Tibial nerve (tissue), 4 donors: ENCODE results near the gene RHEX. TPM values are rescaled to one million over a fixed set of nuclear protein-coding genes. Genes with fewer than 3 reads are reported as not detected.
"Not testable (repeated sequence)": the region's sequence is repeated elsewhere in the genome, so short reads cannot be mapped to it uniquely, and the experiment has no call there.

Experiments used
- DNase-seq, 2 donors: peaks; one replicate each; pipeline ENCODE4 v3.0.0-alpha.2; 2019; ENCODE audit warnings: low spot score in 2 of 2
- H3K27ac ChIP-seq, 4 donors: fragments of 200-600 bp; sonication (generic) in 3 of 4; one replicate each; pipeline ENCODE4 v1.5.1; 2017 to 2019; ENCODE audit warnings: mild to moderate bottlenecking in 1 of 4
- H3K27me3 ChIP-seq, 2 donors: fragments of 200-600 bp; sonication (generic) in 1 of 2; one replicate each; pipeline versions ENCODE4 v1.5.1 to v1.6.0; 2017 to 2019
- H3K36me3 ChIP-seq, 3 donors: fragments of 200-600 bp; sonication (generic); one replicate each; pipeline ENCODE4 v1.5.1; 2018 to 2019
- H3K4me1 ChIP-seq, 4 donors: fragments of 200-600 bp; sonication (generic) in 3 of 4; one replicate each; pipeline ENCODE4 v1.5.1; 2017 to 2019
- H3K4me3 ChIP-seq, 4 donors: fragments of 200-600 bp; sonication (generic) in 3 of 4; one replicate each; pipeline ENCODE4 v1.5.1; 2017 to 2019; ENCODE audit warnings: mild to moderate bottlenecking in 1 of 4, moderate library complexity in 1 of 4
- H3K9me3 ChIP-seq, 4 donors: fragments of 200-600 bp; sonication (generic) in 3 of 4; one replicate each; pipeline ENCODE4 v1.5.1; 2017 to 2019
- EP300 ChIP-seq, 2 donors: sonication (generic); formaldehyde crosslinking; IDR thresholded peaks; one replicate each; pipeline ENCODE4 v1.6.1; 2017; ENCODE audit warnings: antibody characterized with exemption in 2 of 2, mild to moderate bottlenecking in 1 of 2
- POLR2A ChIP-seq, 2 donors: fragments of 450-650 bp; IDR thresholded peaks; one replicate each; pipeline ENCODE4 v1.6.1; 2017; ENCODE audit warnings: antibody characterized with exemption in 2 of 2, mild to moderate bottlenecking in 2 of 2, moderate library complexity in 2 of 2
- WGBS, 2 donors: methylation state at CpG; one replicate each; pipeline ENCODE4 v1.1.5; 2018; 5-methylcytosine and 5-hydroxymethylcytosine counted together
- total RNA-seq, 4 donors: library from RNA; depleted of rRNA; stranded (reverse); fragments of >200 nt; gene quantifications; one replicate each; pipeline ENCODE4 v1.1.0, GENCODE V29; 2016
- TF ChIP-seq, protein P1 (sequence below), 5 experiments: fragments of 200-600 bp in 3 of 5; fragments of 450-650 bp in 2 of 5; sonication (generic) in 3 of 5; IDR thresholded peaks; one replicate each; pipeline ENCODE4 v1.5.1; 2016 to 2019; ENCODE audit warnings: antibody characterized with exemption in 5 of 5, mild to moderate bottlenecking in 3 of 5, moderate library complexity in 2 of 5

RHEX gene
- total RNA-seq, 4 donors from 2014 or later: 1.2 to 4.8 TPM; not detected in 2

DNA sequence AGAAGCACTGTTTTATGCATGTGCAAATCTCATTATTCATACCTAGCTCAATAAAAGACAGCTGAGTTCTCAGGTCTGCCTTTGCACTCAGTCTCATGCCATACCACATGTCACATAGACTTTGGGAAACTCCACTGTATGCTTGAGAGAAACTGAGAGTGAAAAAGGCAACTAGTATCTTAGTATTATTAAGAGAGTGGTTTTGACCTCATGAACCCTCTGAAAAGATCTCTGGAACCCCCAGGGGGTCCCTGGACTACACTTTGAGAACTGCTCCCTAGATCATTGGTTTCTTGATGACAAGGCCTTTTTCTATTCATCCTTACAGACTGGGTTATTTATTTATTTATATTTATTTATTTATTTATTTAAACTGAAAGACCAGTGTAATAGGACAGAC is 3.7 kb upstream of the RHEX start:
- no peaks in the 10 kb centered on the region for H3K27me3 ChIP-seq
- no peaks in the 10 kb centered on the region for H3K36me3 ChIP-seq
- H3K4me1 ChIP-seq: peaks cover 0 to 5% (median 0%) of the 10 kb centered on the region in 4 donors
- no peak for DNase-seq
- H3K9me3 ChIP-seq: no peaks in the 10 kb centered on the region
- H3K27ac ChIP-seq: no peak overlapping the region
- TF ChIP-seq EP300 (IDR thresholded peaks at IDR 0.05): no peak
- TF ChIP-seq POLR2A (IDR thresholded peaks at IDR 0.05): no peak
- TF ChIP-seq, protein P1, sequence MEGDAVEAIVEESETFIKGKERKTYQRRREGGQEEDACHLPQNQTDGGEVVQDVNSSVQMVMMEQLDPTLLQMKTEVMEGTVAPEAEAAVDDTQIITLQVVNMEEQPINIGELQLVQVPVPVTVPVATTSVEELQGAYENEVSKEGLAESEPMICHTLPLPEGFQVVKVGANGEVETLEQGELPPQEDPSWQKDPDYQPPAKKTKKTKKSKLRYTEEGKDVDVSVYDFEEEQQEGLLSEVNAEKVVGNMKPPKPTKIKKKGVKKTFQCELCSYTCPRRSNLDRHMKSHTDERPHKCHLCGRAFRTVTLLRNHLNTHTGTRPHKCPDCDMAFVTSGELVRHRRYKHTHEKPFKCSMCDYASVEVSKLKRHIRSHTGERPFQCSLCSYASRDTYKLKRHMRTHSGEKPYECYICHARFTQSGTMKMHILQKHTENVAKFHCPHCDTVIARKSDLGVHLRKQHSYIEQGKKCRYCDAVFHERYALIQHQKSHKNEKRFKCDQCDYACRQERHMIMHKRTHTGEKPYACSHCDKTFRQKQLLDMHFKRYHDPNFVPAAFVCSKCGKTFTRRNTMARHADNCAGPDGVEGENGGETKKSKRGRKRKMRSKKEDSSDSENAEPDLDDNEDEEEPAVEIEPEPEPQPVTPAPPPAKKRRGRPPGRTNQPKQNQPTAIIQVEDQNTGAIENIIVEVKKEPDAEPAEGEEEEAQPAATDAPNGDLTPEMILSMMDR (IDR thresholded peaks at IDR 0.05): no peak
- H3K4me3 ChIP-seq: no peak overlapping the region

DNA sequence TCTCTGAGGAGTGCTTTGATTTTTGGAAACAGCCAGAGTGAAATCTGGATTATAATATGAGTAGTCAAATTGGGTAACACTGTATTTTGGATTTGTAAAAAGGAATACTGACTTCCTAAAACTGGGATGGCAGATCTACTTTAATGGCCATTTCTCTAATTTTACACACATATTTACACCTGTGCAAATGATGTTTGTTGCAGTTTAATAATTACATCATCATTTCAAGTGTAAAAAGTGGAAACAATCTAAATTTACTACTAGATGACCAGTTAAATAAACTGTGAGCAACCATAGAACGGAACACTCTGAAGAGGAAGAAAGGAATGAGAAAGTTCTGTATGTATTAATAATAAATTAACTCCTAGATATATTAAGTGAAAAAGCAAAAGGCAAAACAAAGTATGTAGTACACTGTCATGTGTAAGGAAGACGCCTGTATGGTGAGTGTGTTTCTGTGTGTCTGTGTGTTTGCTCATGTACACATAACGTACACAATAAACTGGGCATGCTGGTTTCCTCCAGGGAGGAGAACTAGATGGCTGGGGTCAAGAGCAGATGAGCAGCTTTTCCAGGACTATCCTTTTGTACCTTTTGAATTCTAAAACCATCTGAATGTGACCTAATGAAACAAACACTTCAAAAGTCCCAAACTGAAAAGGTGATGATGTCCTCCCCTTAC is 2.9 kb upstream of the RHEX start:
- H3K4me1 ChIP-seq: peaks cover 0 to 5% (median 0%) of the 10 kb centered on the region in 4 donors
- WGBS, 2 donors: 86 to 89% methylated on average over 3 of the region's 3 CpGs
- TF ChIP-seq EP300 (IDR thresholded peaks at IDR 0.05) (no peak), POLR2A (IDR thresholded peaks at IDR 0.05) (no peak)
- TF ChIP-seq, protein P1 (IDR thresholded peaks at IDR 0.05): no peak
- H3K36me3 ChIP-seq: no peaks in the 10 kb centered on the region
- H3K27ac ChIP-seq: peak overlapping the region in 1 of 4 donors; percentile 24
- no peak overlapping the region for H3K4me3 ChIP-seq
- no peaks in the 10 kb centered on the region for H3K27me3 ChIP-seq
- no peaks in the 10 kb centered on the region for H3K9me3 ChIP-seq
- DNase-seq: no peak

DNA sequence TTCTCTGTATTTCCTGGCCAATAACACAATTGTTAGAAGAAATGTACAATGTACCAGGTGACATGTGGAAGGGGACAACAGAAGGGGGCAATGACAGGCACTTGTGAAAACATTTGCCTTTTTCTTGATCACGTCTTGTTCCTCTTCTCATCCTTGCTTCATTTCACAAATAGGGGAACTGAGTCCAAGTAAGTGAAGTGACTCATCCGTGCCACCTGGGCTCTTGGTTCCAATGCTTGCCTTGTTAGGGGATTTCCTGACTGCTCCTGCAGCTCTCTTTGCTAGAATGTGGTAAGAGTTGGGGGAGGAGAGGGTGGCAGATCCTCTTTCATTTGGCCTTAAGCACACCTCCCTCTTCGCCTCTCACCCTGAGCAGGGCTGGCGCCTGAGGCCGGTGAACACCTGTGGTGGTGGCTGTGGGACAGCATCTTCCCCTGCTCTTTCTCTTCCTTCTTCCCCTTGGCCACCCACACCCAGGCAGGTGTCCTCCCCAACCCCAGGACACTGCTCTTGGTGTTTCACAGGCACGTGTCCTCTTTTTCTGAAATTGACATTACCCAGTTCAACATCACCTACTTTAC is 2.2 kb upstream of the RHEX start:
- Histone ChIP-seq H3K9me3 (no peaks in the 10 kb centered on the region), H3K27ac (peak overlapping the region in 1 of 4 donors; percentile 24), H3K27me3 (no peaks in the 10 kb centered on the region), H3K36me3 (no peaks in the 10 kb centered on the region), H3K4me1 (peaks cover 0 to 5% (median 0%) of the 10 kb centered on the region in 4 donors), H3K4me3 (no peak overlapping the region)
- 82 to 85% methylated on average over 6 of the region's 6 CpGs for WGBS, 2 donors
- no peak for DNase-seq
- TF ChIP-seq POLR2A (IDR thresholded peaks at IDR 0.05): no peak
- TF ChIP-seq EP300 (IDR thresholded peaks at IDR 0.05): no peak
- TF ChIP-seq, protein P1 (IDR thresholded peaks at IDR 0.05): no peak

DNA sequence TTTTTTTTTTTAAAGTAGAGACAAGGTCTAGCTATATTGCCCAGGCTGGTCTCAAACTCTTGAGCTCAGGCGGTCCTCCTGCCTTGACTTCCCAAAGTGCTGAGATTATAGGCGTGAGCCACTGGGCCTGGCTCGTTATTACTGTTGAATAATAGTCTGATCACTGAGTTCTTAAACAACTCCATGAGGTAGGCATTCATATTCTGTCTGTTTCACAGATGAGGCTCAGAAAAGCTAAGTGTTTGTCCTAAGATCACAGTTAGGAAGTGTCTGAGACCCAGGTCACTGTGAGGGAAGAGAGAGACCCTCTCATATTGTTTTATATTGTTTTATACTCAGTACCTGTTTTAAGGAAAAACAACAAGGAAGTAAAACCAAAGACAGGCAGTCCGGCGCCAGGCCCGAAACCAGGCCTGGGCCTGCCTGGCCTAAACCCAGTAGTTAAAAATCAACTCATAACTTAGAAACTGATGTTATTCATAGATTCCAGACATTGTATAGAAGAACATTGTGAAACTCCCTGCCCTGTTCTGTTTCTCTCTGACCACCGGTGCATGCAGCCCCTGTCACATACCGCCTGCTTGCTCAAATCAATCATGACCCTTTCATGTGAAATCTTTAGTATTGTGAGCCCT is 625 bp upstream of the RHEX start:
- H3K36me3 ChIP-seq, H3K9me3 ChIP-seq, DNase-seq, H3K27me3 ChIP-seq, H3K4me3 ChIP-seq, H3K4me1 ChIP-seq: not testable (repeated sequence)
- WGBS, 2 donors: 83 to 93% methylated on average over 6 of the region's 8 CpGs
- peak overlapping the region in 1 of 4 donors; percentile 21 for H3K27ac ChIP-seq

DNA sequence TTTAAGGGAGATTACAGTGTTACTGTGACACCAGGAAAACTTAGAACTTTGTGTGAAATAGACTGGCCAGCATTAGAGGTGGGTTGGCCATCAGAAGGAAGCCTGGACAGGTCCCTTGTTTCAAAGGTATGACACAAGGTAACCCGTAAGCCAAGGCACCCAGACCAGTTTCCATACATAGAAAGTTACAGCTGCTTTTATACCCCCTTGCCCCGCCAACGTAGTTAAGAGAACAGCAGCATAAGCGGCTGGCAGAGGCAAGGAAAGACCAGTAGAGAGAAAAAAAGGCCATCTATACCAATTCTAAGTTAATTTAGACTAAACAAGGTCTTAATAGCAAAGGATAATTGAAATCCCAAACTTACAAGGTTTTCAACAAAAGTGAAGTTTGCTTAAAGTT is 643 bp downstream of the RHEX start:
- peak overlapping the region in 1 of 4 donors; percentile 34 for H3K27ac ChIP-seq
- H3K9me3 ChIP-seq, H3K36me3 ChIP-seq, H3K4me3 ChIP-seq, H3K27me3 ChIP-seq, DNase-seq, H3K4me1 ChIP-seq: not testable (repeated sequence)
- WGBS, 2 donors: 96% methylated on average over 4 of the region's 4 CpGs

DNA sequence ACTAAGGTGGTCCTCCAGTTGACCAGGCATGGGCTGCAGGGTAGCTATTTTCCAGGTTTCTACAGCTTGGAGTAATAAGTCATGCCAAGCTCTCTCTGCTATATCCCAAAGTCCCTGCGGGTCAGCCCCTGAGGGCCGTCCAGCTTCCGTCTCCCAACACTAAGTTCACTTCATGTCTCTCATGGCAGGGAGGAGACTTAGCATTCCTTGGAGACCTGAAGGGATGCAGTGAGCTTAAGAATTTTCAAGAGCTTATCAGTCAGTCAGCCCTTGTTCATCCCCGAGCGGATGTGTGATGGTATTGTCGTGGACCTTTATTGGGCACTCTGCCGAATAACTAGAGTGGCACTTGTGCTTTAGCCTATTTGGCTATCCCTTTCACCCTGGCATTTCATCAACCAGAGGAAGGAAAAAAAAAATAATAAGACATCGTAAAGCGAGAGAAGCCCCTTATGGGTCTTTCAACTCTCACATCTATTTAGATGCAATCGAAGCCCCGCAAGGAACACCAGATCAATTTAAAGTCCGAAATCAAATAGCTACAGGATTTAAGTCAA is 2.2 kb downstream of the RHEX start:
- not testable (repeated sequence) for DNase-seq, H3K27ac ChIP-seq, H3K9me3 ChIP-seq, H3K4me3 ChIP-seq, H3K27me3 ChIP-seq, H3K4me1 ChIP-seq, H3K36me3 ChIP-seq
- WGBS, 2 donors: 92 to 93% methylated on average over 12 of the region's 12 CpGs

DNA sequence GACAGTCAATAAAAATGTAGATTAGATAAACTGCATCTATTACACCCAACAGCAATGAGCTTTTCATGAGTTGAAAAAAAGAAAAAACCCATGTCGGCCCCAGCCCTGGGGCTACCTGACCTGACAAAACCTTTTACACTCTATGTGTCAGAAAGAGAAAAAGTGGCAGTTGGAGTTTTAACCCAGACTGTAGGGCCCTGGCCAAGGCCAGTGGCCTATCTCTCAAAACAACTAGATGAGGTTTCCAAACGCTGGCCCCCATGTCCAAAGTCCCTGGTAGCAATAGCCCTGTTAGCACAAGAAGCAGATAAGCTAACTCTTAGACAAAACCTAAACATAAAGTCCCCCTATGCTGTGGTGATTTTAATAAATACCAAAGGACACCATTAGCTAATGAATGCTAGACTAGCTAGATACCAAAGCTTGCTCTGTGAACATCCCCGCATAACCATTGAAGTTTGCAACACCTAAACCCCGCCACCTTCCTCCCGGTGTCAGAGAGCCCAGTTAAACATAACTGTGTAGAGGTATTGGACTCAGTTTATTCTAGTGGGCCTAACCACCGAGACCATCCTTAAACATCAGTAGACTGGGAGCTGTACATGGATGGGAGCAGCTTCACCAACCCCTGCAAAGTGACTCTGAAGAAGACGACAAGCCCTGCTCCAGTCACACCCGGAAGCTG is 2.8 kb downstream of the RHEX start:
- not testable (repeated sequence) for H3K4me1 ChIP-seq

DNA sequence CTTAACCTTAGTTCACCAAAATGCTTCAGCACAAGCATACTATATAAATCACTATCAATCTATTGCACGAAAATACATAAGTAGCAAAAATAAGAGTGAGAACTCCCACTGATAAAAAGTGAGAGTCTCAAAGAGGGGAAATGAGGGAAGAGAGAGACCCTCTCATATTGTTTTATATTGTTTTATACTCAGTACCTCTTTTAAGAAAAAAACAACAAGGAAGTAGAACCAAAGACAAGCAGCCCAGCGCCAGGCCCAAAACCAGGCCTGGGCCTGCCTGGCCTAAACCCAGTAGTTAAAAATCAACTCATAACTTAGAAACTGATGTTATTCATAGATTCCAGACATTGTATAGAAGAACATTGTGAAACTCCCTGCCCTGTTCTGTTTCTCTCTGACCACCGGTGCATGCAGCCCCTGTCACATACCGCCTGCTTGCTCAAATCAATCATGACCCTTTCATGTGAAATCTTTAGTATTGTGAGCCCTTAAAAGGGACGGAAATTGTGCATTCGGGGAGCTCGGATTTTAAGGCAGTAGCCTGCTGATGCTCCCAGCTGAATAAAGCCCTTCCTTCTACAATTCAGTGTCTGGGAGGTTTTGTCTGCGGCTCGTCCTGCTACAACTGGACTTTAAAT is 5.4 kb downstream of the RHEX start:
- not testable (repeated sequence) for H3K4me1 ChIP-seq, H3K27me3 ChIP-seq, H3K9me3 ChIP-seq, H3K36me3 ChIP-seq, H3K4me3 ChIP-seq, H3K27ac ChIP-seq, DNase-seq
- 88 to 91% methylated on average over 6 to 7 of the region's 9 CpGs for WGBS, 2 donors

More for the DNA sequence above, 2.8 kb downstream of the RHEX start:
- WGBS, 2 donors: 86 to 88% methylated on average over 8 of the region's 8 CpGs
- H3K27ac ChIP-seq, H3K36me3 ChIP-seq, H3K9me3 ChIP-seq, H3K4me3 ChIP-seq, DNase-seq, H3K27me3 ChIP-seq: not testable (repeated sequence)
